Left ventricle myocardium superior (tissue), 1 donor: ENCODE data around the gene PRR5L. TPM values are rescaled to one million over a fixed set of nuclear protein-coding genes. Genes with fewer than 3 reads are reported as not detected.

Experiments used
- ATAC-seq: fragments of 200-7000 bp; cut with Tn5 transposase; one replicate; pipeline ENCODE4 v1.9.1; 2020; ENCODE audit warnings: mild to moderate bottlenecking, moderate library complexity
- DNase-seq: peaks from one replicate; pipeline ENCODE4 v3.0.0-alpha.2; 2020
- intact Hi-C: fragments of 100-400 bp; cut with micrococcal nuclease; formaldehyde crosslinking; loops from one replicate; pipeline ENCODE4 v1.11.0; 2022
- total RNA-seq: library from RNA; stranded (reverse); fragmentation: NEBNext Ultra II Directional; extraction: Animal tissue kit (Norgen Biotek cat#: 25700); gene quantifications from one replicate; pipeline ENCODE4 v1.2.1, GENCODE V29; 2021
- donor health status: DM: no; HTN: yes; CAD: no; lungs with severe emphysema.

Gene PRR5L
- total RNA-seq, 1 donor from 2014 or later = 1.6 TPM

DNA sequence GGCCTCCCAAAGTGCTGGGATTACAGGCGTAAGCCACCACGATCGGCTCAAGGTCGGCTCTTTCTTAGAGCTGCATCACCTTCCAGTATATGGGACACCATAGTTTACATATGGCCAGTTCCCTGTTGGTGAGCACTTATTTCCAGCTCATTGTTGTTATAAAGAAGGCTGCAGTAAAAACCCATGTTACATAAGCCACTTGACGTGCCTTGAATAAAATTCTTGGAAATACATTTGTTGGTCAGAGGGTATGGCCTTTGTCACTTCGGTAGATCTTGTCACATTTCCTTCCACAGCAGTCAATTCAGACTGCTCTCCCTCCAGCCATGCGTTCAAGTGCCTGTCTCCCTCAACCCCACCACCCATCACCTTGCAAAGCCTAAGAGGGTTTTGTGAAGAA lies 92.9 kb downstream of the PRR5L start:
- intact Hi-C loops = no loop called here
- DNase-seq = no peak
- no peak for ATAC-seq

DNA sequence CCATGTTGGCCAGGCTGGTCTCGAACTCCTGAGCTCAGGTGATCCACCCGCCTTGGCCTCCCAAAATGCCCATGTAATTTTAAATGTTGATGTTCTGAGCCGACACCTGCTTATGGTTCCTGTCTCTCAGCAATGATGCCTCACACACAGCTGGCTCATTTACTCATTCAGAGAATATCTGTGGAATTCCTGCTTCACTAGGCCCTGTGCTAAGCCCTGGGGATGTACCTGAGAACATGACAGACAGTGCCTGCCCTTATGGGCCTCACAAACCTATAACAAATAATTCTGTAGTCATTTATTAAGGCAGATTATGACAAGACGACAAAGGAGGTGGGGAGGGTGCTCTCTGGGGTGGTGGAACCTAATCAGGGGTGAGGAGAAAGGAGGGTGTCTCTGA lies 93.7 kb downstream of the PRR5L start:
- ATAC-seq (no peak), DNase-seq (no peak)
- intact Hi-C loops = no loop called here

DNA sequence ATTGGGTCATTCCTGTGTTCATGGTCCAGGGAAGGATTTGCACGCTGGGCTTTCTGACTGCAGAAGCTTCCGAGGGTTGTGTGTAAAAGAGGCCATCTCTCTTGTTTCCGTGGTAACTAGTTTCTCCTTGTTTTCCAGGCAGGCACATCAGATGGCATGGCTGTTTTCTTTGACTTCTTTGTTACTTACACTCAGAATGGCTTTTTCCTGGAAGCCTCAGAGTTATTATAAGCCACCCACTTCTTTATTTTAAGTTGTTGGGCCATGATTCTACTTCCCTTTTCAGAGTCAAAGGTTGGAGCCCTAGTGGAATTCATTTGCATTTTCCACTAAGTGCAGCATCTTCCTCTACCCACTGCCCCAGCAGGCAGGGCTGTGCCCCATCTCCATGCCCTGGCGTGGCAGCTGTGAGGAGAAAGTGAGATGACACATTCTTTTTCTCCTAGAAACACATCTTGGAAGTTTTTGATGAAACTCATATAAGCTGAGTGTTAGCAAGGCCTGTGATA lies 94.9 kb downstream of the PRR5L start:
- ATAC-seq = peak; percentile 57
- intact Hi-C loops = no loop called here
- no peak for DNase-seq

DNA sequence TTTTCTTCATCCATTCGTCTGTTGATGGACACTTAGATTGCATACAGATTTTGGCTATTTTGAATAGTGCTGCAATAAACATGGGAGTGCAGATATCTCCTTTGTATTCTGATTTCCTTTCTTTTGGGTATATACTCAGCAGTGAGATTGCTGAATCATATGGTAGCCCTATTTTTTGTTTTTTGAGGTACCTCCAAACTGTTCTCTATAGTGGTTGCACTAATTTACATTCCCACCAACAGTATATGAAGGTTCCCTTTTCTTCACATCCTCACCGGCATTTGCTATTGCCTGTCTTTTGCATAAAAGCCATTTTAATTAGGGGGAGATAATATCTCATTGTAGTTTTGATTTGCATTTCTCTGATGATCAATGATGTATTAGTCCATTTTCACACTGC lies 96.1 kb downstream of the PRR5L start:
- DNase-seq = no peak
- intact Hi-C loops = no loop called here
- ATAC-seq = no peak

DNA sequence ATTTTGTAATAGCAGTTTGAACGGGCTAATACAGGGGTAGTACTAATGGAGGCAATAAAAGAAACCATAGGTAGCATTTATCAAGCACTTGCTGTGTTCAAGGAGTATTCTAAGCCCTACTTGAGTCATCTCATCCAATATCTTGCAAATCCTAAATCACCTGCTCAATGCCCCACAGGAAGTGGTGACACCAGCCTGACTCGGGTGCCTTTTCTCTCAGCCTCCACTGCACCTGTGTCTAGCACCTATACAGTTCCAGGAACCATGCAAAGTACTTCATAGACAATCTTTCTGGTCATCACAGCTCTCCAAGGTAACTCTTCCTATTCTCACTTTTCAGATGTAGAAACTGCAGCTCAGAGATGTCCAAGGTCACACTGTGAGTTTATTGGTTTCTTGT lies 98.0 kb downstream of the PRR5L start:
- no peak for ATAC-seq
- intact Hi-C loops = no loop called here
- no peak for DNase-seq

DNA sequence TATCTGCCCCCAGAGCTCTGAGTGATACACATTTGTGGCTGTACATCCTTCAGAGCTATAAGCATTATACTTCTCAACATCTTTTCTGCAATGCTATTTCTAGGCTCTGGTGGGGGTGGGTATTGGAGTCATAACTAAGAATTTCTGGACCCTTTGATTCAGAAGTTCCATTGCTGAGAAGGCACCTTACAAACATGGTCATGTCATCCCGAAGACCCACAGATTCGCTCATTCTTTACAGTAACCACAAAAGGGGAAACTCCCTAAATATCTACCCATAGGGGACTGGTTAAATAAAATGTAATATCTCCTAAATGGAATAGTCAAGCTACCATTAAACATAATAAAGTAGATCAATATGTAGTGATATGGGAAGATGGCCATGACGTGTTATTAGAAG lies 98.8 kb downstream of the PRR5L start:
- intact Hi-C loops = no loop called here
- ATAC-seq (no peak), DNase-seq (no peak)

DNA sequence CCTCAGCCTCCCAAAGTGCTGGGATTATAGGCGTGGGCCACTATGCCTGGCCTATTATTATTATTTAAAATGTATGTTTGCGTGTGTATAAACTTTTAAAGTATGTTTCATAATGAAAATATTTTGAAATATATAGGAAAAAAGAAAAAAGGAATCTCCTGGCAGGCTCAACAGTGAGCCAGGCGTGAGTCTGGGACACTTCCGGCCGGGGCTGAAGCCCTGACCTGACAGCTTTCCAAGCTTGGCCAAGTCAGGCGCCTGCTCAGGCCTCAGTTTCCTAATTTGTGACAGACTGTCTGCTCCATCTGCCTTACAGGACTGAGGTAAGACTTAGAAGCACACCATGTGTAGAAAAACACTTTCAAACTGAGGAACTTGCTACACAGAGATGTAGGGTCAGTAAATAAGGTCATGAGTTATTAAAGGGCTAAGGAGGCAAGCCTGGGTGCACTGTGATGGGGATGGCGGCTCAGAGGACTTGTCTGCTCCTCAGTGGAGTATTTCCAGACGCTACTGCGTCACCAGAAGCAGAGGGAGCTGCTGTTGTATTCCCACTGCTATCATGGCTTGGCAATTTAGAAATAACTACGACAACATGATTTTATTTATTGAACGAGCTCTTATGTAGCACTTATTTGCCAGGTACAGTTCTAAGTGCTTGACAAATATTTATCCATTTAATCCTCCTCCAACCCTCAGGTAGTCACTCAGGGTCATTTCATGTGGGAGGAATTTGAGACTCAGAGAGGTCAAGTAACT lies 100.1 kb downstream of the PRR5L start:
- no peak for DNase-seq
- no peak for ATAC-seq
- intact Hi-C loops = no loop called here

DNA sequence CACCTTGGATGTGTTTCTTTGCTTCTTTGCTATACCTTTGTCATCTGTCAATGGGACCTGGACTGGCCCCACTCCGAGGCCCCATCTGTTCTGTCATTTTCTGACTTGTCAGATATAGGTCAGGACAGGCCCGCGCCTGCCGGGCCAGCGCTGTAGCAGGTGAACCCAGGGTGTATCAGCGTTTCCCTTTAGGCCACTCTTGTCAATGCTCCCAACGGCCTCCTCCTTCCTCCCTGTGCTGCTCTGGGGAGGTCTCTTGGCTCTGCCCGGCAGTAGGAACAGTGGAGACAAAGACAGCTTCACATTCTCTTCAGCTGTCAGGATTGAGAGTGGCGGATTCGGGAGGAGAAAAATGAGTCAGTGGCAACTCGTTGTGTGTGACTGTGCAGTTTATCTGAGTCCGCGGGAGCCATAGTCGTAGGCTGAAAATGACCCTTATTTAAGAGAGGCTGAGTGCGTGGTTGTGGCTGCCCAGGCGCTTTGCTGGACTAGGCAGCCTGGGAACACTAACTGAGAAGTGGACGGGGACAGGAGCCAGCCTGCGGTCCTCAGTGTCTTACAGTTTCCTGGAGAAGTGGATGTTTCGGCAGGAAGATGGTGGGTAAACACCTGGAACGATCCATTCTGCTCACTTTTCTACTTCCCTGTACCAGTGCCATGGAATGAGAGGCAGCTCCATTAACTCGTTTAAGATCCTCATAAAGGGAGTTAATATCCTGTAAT lies 102.3 kb downstream of the PRR5L start:
- intact Hi-C loops = no loop called here
- ATAC-seq = no peak
- DNase-seq = no peak

DNA sequence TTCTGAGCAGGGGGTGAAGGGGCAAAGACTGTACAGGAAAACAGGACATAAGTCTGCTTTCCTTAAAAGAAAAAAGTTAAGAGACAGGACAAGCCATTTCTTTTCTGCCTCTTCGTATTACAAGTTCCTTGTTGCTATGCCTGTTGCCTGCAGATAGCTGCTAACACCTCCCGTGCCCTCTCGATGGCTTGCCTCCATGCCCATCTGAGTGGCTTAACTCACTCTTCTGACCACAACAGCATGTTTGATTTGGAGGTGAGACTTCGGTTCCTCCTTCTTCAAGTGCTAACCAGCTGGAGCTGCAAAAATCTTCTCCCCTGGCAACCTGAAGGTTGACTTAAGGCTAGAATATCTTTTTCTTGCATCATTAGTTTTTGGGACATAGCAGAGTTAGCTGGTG lies 103.1 kb downstream of the PRR5L start:
- intact Hi-C loops = no loop called here
- DNase-seq (no peak), ATAC-seq (no peak)

DNA sequence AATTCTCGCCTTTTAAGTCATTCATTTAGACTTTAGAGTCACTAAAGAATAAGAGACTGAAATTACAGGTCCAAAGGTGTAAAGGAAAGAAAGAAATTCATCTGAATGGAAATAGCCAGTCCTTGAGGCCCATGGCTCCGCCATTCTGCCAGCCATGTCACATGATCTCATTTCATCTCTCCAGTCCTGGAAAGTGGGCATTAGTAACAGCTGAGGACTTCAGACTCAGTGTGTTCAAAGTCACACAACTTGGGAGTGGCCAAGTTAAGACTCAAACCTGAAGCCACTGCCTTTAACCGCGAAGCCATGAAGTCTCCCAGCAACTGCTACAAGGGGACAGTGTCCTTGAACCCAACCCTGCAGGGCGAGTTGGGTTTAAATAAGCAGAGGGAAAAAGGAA lies 103.7 kb downstream of the PRR5L start:
- ATAC-seq = no peak
- intact Hi-C loops = no loop called here
- DNase-seq = no peak

DNA sequence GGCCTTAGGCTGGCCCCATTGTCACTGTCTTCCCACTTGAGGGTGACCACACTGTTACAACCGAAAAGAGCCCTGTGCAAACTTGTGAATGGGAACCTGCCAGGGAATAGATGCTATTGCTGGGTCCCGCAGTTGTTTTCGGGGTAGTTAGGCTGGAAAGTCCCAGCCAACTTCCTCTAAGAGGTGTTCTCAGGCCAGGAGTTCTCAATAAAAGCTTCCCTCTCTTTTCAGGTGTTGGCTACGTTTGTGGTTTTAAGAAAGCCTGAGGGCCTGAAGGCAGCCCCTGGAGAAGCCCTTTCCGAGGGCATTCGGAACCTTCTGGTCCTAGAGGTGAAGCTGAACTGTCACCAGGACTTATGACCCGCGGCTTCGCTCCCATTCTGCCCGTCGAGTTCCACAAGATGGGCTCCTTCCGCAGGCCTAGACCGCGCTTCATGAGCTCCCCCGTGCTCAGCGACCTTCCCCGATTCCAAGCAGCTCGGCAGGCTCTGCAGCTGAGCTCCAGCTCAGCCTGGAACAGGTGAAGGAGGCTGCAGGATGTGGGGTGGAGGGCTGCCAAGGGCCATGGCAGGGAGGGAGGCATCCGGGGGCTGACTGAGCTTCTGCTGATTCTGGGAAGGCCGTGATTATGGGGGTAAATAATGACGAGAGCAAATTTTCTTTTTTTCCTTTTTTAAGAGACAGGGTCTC lies 104.8 kb downstream of the PRR5L start:
- ATAC-seq = no peak
- no peak for DNase-seq
- intact Hi-C loops = no loop called here

DNA sequence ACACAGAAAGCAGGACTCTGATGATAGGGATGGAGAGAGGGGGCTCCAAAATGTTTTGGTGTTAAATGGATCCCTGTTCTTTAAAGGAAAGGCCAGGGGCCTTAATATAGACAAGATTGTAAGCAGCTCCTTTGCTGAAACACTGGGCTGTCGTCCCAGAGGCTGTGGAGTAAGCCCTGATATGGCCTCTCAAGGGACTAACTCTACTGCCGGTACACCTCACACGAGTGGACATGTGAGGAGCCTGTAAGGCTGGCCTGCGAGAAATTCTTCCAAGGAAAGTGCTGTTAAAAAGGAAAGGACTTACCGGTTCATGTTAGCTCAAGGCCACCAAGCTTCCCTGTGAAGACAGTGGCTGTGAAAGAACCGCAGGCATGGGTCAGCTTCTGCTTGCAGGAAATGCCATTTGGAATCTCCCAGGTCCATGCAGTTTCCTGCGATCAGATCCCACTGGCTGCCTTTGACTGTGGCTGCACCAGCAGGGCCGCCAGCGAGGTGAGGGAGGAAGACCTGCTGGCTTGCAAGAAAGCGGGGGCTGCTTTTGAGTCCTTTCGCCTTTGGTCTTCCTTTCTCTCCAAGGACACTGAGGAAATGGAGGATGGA lies 106.6 kb downstream of the PRR5L start:
- DNase-seq = no peak
- peak; percentile 43 for ATAC-seq
- intact Hi-C loops = no loop called here

DNA sequence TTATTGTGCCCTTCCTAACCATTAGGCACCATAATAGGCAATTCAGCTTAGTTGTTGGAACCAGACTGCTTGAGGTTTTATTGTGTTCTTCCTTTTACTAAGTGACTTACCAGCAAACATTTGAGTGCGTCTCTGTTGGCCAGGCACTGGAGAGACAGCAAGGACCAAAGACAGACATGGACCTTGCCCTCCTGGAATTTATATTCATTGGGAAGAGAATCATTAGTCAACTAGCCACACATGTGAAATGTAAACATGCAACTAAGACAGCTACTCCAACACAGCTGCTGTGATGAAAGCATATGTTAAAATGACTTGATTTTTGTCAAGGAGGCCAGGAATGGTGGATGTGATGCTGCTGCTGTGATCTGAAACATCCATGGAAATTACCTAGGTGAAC lies 107.6 kb downstream of the PRR5L start:
- intact Hi-C loops = no loop called here
- ATAC-seq (no peak), DNase-seq (no peak)

DNA sequence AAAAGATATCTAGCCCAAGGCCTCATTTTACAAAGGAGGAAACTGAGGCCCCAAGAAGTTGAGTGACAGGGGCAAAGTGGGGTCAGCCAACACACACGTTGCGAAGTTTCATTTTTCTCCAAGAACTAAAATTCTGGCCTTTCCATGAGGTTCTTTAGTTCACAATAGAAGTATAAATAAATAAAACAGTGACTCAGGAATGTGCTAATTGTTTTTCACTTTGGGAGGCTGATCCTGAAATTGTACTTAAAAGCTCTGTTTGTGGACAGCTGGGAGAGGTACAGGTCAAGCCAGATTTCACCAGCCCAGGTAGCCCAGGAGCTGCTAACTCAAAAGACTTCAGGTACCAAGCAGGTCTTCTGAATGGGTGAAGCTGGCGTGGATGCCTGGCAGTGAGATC lies 108.7 kb downstream of the PRR5L start:
- intact Hi-C loops = no loop called here
- DNase-seq = no peak
- no peak for ATAC-seq

DNA sequence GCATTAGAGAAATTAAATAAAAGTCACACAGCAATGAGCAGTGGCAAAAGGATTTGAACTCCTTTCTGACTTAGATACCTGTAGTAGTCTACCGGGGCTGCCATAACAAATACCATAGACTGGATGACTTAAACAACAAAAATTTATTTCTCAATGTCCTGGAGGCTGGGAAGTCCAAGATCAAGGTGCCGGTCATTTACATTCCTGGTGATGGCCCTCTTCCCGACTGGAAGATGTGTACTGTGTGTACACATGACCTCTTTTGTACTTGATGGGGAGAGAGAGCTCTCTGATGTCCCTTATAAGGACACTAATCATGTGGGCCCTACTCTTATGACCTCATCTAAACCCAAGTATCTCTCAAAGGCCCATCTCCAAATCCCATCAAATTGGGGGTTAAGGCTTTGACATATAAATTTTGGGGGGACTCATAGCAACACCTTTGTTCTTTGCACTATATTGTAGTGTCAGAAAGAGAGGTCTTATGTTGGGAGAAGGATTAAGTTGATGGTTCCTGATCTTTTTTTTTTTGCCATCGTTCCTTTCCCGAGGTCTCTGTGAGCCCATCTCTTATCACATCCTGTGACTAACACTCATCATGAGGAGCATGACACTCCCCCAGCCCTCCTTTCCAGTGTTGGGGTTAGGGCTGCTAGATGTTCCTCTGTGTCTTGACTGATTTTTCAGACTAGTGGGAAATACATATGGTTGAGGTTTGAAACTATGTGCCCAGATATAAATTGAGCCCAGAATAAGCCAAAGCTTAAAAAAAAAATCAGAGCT lies 109.7 kb downstream of the PRR5L start:
- intact Hi-C loops = no loop called here
- DNase-seq (no peak), ATAC-seq (no peak)

DNA sequence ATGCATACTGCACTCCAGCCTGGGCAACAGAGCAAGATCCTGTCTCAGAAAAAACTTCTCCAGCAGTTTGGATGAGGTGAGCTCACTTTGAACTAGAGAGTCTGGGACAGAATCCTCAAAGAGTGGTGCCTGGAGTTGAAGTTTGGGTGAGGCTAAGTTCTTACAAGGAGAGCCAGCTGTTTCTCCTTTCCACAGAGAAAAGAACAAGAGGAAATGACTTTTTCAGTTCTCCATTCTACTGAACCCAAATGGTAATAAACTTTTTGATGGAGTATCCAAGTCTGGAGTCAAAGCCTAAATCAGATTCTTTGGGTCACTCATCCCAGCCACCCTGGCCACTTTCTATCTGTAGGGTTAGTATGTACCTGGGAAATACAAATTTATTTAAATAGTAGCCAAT lies 111.3 kb downstream of the PRR5L start:
- intact Hi-C loops = no loop called here
- ATAC-seq (no peak), DNase-seq (no peak)

DNA sequence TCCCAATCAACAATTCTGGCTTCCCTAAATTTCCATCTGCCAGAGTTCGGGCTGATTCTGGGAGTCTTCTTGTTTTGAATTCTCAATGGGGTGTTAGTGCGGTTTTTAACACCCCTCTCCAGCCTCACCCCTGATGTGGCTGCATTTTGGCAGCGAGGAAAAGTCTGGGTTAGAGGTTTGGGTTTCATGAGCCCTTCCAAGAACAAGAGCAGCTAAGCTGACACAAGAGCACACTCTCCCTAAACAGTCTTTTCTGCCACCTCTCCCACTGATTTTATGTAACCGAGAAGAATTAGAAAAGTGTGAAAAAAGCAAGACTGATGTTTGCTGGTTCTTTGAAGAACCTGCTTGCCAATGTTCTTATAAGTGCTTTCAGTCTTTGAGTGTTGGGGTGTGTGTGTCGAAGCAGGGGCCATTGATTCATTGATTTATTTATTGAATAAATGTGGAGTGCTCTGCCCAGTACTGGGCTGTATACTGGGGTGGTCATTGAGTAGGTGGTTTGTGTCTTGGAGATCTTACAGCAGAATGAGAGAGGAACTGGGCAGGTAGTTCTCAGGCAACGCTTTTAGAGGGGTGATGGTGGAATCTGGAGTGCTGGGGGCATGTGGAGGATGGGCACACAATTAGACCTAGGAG lies 112.5 kb downstream of the PRR5L start:
- intact Hi-C loops = no loop called here
- peak; percentile 88 for ATAC-seq

DNA sequence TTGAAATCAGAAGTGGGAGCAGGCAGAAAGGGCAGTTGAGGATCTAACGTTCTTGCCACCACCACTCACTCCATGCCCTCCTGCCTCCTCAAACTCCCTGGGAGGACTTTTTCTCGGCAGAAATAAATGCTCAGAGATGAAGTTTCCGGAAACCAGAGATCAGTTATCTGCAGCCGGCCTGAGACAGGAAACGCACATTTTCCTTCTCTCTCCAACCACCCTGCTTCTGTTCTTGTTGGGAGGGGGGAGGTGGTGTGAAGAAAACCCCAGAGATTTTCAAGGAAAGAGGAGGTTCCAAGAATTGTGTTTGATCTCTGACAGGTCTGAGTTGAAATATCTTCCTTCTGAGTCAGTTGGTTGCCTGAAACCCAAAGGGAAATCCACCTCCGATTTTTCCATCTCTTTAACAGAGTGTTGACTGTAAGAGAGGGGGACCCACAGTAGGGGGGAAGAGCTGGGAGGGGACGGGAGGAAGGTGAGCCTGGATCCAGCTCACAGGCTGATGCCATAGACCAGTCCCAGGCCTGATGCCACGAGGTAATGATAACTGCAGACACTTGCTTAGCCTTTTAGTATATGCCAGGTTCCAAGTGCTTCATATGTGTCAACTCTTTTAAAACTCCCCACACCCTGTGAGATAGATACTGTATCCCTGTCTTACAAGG lies 113.2 kb downstream of the PRR5L start:
- intact Hi-C loops = no loop called here
- ATAC-seq (peak; percentile 7), DNase-seq (no peak)

More for the DNA sequence above, 112.5 kb downstream of the PRR5L start:
- DNase-seq = no peak
